ENCODE results near the gene PITX1.

DNA sequence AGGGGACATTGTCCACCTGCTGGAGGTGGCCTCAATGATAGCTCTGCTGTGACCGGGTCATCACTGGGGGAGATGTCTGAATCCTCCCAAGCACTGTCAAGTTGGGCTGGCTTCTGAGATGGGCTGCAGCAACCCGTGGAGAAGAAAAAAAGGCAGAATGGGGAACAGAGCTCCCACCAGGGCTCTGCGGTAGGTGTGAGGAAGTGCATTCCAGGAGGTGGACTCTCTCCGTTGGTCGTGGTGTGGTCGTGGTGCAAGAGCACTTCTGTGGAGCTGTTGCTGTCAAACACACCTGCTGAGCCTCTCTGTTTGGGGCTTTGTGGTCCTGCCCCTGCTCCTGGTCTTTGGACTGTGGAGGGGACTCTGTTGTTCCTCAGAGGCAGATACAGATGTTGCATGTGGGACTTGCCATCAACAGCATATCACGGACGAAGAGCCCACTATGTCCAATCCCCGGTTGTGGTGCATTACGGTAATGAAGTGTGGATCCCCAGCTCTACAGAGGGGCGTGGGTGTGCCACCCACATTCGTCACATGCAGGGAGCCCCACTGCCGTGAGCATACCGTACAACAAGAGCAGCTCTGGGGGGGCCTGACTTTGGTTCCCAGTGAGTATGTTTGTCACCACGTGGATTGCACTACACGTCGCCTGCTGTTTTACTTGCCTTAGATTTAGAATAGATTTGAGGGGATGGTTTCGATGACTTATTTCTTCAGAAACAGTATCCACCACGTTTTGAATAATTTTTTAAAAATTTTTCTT is 36.0 kb upstream of the PITX1 start:
- TF ChIP-seq, protein P1, sequence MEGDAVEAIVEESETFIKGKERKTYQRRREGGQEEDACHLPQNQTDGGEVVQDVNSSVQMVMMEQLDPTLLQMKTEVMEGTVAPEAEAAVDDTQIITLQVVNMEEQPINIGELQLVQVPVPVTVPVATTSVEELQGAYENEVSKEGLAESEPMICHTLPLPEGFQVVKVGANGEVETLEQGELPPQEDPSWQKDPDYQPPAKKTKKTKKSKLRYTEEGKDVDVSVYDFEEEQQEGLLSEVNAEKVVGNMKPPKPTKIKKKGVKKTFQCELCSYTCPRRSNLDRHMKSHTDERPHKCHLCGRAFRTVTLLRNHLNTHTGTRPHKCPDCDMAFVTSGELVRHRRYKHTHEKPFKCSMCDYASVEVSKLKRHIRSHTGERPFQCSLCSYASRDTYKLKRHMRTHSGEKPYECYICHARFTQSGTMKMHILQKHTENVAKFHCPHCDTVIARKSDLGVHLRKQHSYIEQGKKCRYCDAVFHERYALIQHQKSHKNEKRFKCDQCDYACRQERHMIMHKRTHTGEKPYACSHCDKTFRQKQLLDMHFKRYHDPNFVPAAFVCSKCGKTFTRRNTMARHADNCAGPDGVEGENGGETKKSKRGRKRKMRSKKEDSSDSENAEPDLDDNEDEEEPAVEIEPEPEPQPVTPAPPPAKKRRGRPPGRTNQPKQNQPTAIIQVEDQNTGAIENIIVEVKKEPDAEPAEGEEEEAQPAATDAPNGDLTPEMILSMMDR (IDR thresholded peaks at IDR 0.05): no peak
- TF ChIP-seq POLR2A (IDR thresholded peaks at IDR 0.05): no peak
